SHP77 (cell line): Measurements from ENCODE around the gene CRABP1.

Experiments used
- DNase-seq, 2 experiments: peaks; one replicate each; lab custom pipeline; 2025; lab: John Stamatoyannopoulos, UW

Gene CRABP1

DNA sequence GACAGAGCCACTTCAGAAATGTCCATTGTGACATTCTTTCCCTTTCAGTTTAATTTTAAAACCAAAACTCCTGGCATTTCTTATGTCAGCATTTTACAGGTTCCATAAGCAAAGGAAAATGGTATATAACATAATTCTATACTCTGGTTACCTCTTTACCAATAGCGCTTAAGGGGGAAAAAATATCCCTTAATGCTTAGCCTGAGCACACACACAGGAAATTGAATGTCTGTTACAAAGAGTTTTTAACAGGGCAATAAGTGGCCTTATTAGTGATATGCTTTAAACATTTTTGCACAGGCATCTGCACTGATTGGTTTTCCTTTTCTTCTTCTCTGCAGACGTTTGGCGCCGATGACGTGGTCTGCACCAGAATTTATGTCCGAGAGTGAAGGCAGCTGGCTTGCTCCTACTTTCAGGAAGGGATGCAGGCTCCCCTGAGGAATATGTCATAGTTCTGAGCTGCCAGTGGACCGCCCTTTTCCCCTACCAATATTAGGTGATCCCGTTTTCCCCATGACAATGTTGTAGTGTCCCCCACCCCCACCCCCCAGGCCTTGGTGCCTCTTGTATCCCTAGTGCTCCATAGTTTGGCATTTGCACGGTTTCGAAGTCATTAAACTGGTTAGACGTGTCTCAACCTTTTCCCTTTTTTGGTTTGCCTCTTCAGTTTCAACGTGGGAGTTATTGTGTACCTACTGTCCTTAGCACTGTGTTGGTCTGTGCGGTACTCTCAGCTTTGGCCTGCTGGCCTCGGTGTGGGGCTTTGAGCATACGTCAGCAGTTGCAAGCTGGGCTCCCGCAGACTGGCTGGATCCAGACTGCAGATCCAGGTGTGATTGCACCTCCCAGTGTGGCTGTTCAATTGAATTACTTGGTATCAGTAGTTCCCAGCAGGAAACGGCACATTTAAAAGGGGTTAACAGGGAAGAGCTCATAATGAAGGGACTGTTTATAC lies 7.7 kb downstream of the CRABP1 start:
- no peak for DNase-seq

DNA sequence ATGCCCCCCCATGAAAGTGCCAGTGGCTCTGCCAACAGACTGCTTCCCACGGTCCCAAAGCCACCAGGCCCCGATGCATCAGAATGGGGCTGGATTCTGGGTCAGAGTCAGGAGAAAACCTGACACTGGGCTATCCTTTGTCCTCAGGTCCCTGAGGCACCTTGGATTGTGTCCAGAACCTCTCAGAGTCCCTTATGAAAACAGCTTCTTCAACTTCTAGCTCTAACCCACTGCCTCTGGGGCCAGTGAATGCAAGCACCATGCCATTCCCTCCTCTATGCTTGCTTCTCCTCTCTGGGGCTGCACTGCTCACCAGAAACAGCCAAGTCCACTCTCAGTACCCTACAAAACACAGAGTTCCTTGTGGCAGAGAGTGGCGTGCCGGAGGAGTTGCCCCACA lies 9.9 kb downstream of the CRABP1 start:
- no peak for DNase-seq

DNA sequence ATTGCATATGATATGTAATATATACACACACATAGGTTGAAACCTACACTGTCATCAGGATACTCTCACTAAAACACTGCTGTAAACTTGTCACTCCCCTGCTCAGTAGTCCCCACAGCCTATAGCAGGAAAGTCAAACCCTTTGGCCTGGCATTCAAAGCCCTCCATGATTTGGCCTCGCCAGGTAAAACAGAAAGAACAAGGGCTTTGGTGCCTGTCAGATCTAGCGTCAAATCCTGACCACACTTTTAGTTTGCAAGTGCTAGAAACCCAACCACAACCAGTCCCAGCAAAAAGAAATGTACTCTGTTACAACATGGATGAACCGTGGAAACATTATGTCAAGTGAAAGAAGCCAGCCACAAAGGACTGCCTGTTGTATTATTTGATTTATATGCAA lies 11.4 kb downstream of the CRABP1 start:
- DNase-seq: no peak

DNA sequence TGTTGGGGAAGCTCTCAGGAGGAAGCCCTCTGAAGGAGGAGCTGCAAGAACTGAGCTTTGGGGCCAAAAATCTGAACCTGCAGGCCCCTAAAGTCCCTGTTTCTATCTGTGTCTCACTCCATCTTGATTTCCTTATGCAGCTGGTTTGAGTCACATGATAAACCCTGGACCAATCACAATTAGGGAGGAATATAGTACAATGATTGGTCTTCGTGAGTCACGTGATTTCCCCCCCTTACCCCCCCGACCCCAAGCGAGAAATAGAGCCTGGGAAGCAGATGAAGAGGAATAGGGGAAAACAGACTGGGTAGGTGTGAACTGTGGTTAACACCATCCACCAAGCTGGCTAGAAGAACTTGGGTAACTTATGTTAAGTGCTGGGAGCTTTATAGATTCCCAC lies 12.9 kb downstream of the CRABP1 start:
- no peak for DNase-seq

DNA sequence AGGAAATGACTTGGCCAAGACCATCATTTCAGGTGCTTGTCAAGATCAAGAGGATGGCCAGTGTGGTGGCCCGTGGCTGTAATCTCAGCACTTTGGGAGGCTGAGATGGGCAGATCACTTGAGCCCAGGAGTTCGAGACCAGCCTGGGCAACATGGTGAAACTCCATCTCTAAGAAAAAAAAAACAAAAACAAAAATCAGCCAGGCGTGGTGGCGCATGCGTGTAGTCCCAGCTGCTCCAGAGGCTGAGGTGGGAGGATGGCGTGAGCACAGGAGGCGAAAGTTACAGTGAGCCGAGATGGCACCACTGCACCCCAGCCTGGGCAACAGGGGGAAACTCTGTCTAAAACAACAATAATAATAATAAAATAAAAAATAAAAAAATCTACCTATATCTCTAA lies 15.0 kb downstream of the CRABP1 start:
- no peak for DNase-seq

DNA sequence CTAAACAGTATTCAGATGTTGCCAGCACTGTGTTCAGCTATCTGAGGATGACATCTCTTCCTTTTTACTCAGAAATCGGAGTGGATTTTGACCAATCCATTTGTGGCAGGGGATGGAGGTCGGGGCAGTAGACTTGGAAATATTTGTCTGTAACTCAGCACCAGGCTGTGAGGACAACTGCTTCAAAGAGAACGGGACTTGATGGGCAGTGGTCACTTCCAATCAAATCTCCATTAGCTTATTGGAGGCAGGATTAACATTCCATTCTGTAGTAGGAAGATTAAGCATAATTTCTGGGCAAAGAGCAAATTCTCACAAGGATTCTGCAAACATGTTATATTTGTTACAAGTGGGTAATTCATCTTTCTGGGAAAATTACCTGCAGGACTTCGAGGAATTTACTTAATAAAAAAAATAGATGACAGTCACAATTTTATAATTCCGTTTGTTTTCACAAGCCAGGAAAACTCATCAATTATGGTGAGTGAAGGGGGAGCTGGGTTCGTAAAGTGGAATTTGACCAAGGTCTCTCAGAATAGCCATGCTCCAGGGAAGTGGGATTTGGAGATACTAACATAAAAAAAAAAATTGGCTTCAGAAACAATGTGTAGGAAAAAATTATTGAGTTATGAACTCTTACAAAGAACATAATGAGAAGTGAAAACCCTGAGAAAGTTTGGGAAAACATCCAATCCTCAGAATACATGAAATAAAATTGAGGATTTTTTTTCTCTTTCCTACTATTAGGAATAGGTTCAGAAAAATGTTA lies 18.1 kb downstream of the CRABP1 start:
- DNase-seq: no peak

DNA sequence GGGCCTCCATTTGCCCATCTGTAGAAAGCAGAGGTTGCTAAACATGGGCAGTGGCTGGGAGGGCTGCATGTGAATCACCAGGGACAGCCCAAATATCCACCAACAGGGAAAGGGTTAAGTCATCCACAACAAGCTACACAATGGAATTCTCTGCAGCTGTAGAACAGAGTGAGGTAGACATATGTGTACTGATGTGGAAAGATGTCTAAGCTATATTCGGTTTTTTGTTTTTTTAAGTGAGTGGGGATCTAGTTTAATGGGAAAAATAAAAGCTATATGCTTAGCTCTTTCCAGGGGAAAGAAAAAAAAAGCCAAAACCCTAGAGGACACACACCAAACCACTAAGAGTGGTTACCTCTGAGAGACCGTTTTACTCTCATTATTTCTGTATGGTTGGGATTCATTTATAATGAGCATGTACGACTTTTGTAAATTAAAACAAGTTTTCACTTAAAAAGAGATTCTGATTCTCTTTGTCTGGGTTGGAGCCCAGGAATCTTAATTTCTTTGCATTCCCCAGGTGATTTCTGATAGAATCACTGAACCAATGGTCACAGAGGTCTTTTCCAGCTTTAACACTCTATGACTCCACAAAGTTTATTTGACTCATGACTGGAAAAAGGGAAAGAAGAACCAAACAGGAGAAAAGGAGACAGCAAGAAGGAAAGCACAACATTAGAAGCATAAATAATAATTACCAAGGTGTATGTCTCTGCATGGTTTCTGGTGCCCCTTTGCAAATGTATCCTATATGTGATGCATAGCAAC lies 19.1 kb downstream of the CRABP1 start:
- DNase-seq: no peak

DNA sequence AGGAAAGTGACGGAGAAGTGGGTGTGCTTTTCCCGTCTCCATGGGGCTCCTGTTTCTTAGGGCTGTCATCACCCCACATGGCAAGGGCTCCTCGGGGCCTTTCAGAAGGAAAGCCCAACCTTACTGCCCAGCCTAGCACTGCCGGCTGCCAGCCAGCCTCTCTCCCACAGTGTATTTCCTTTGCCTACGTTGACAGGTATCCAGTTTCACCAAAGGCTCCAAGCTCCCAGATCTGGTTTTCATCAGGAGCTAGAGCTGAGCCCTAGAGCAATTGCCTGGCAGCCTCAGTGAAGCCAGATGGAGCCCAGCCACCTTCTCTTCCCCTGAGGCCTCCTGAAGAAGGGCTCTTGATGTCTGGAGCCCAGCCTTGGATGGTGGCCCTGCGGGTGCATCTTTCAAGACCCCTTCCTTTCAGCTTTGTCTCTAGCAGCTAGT lies 20.2 kb downstream of the CRABP1 start:
- no peak for DNase-seq

DNA sequence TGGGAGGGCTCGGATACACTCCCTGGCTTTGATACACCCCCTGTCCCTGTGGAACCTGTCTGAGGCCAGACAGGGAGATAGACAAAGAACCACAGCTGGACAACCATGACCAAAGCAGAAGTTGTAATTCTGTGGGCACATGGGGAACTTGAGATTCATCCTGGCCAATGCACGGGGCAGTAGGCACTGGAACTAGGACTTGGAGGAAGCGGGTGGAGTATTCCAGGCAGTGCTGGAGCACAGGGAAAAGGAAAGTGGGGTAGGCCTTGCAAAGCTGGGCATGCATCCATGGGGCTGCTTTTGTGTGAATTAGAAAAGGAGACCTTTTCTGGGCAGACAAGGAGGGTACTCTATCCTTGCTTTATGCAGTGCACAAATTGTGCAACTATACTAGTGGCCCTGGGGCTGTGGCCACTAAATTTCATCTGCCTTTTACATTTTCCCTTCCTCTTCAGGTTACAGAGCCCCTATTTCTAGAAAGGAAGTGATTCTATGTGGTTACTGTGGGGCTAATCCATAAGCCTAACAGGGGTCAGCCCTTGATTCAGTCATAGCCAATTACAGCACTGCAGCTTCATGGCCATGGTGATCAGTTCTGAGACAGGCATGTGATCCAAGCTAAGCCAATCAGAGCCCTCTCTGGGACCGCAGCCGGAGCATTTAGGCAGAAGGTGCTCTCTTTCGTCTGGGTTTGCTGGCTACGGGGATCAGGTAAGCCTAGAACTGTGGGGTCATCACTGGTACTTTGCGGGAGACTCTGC lies 21.0 kb downstream of the CRABP1 start:
- DNase-seq: no peak

DNA sequence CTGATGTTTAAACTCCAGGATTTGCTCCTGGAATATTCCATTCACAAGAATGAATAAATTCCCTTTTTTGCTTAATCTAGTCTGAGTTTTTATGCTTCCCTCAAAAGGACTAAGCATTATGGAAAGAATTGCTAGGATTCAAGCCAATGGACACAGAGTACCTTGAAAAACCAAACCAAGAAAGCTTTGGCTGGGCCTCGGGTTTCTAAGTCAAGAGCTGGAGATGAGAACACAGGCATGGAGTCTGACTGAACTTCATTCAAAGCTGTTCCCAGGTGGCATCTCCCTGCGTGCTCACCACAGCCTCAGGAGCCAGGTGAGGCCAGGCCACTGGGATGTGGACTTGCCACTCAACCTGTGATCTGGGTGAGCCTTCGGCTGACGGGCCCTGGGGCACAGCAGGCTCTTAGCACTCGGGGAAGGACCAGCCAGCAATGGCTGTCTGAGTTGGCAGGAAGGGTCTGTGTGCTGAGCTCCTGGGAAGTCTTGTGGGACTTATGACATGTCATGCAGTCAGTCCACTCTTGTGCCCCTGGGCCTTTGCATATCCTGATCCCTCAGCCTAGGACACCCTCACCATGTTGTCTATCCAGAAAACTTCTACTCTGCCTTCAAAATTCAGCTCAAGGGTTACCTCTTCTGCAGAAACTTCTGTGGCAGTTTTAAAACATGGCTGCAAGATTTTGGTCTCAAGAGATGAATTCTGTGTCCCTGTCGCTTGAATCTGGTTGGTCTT lies 21.8 kb downstream of the CRABP1 start:
- no peak for DNase-seq

DNA sequence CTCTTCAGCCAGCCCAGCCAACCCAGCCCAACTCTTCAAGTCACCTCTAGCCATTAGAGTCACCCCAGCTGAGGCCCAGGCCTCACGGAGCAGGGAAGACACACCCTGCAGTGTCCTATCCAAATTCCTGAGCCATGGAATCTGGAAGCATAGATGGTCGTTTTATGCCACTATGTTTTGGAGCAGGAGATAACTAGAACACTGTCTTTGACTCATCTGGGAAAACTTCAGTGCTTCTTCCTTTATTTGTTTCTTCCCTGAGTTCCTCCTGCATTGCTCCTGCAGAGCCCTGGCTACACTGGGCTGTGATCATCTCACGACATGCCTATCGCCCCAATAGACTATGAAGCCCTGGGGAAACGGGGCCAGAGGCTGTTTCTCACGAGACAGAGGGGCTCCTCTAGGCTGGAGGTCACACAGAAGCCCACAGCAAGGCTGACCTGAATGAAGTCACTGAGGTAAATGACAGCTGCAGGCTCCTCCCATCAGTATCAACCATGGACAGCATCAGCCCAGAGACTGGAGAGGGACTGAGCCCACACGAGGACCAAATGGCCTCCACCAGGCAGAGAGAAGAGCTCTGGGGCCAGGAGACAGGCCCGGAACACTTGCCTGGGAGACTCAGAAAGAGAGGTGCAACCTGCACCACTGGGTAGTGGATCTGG lies 22.7 kb downstream of the CRABP1 start:
- no peak for DNase-seq

DNA sequence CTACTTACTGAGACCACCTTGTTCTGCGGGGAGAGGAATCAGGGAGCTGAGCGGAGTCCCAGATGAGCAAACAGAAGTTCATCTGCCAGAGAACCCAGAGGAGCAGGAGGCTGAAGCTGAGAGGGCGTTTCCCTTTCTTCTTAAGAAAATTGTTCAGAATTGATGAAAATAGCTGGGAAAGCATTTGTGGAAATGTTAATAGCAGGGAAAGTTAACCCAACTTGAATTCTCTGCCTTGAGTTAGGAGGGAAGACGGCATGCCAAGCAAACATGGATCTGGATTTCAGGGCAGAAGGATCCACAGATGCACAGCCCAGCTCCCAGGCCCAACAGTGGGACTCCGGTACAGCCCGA lies 23.2 kb downstream of the CRABP1 start:
- no peak for DNase-seq

DNA sequence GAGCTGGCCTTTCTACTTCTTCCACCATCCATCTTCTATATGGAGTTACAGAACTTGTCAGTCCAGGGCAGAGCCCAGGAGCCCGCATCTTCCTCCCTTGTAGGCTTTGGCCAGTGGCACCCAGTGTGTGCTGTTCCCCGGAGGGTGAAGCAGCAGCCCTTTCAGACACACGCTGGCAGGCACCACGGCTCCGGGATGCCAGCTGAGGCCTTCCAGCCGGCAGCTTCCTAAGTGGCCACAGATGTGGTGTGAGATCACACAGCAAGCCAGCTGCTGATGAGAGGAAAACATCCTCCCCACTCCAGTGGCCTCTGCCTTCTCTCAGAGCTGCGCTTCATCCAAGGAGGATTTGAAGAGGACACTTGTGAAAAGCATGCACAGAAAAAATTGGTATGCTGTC lies 24.1 kb downstream of the CRABP1 start:
- DNase-seq: peak in 1 of 2 experiments; percentile 61

DNA sequence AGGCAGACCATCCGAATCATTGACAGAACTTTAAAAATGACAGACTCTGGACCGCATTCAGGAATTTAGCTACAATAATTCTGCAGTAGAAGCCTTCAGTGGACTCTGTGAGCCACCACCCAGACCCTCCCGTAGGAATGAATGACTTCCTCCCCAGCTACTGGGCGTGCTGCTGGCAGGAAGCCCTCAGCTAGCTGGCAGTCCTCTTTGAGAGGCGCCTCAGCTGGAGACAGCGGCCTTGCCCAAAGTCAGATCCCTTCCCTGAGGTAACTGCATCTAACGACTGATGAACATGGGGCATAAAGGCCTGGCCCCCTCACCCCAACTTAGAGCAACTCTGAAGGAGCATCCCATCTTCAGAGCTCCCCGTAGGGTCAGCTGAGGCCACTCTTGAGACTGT lies 25.8 kb downstream of the CRABP1 start:
- no peak for DNase-seq

DNA sequence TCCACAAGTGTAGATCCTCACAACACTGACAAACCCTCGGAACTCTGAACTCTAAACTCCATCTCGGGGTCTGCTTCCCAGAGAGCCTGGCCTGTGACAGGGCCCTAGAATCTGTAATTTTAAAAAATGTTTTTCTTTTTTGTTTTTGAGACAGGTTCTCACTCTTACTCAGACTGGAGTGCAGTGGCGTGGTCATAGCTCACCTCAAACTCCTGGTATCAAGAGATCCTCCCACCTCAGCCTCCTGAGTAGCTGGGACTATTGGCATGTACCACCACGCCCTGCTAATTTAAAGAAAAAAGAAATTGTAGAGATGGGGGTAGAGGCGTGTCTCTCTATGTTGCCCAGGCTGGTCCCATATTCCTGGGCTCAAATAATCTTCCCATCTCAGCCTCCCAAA lies 26.2 kb downstream of the CRABP1 start:
- no peak for DNase-seq

DNA sequence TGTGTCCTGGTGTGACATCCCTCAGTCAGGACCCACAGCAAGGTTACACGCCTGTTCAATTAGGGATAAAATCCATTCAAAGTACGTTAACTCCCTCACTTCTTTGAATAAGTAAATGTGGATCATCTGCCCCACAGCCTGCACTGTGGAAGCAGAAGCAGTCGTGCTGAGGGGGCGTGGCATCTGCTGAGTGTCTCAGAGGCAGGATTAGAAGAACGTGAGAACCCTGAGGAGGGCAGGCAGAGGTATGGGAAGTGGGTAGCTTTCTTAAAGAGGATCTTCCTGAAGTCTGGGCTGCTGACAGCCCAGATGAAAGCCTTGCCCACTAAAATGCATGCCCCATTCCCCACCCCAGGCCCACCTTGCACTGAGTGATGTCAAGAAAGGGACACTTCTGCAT lies 28.5 kb downstream of the CRABP1 start:
- DNase-seq: no peak

DNA sequence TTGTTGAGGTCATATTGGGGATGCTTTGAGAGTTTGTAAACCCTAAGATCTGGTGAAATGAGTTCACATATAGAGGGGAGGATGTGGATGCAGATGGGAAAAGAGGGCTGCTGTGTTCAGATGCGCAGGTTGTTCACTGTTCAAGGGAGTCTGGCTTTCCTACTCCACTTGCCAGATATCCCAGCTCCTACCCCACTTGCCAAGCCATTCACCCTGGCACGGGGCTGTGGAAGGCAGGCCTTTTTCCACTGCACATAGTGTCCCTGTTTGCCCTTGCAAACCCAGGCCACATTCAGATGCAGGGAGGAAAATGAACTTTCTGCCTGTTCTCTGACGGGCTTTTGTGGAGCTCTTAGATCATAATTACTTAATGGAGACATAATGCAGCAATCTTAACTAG lies 29.0 kb downstream of the CRABP1 start:
- DNase-seq: no peak

DNA sequence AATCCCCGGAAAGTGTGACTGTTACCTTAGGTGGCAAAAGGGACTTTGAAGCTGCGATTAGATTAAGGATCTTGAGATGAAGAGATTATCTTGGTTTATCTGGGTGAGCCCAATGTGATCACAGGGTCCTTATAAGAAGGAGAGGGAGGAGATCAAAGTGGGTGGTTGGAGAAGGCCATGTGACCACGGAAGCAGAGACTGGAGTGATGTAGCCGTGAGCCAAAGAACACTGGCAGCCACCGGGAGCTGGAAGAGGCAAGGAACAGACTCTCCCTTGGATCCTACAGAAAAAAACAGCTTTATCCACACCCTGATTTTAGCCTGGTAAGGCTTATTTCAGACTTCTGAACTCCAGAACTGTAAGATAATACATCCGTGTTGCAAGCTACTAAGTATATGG lies 29.9 kb downstream of the CRABP1 start:
- no peak for DNase-seq

DNA sequence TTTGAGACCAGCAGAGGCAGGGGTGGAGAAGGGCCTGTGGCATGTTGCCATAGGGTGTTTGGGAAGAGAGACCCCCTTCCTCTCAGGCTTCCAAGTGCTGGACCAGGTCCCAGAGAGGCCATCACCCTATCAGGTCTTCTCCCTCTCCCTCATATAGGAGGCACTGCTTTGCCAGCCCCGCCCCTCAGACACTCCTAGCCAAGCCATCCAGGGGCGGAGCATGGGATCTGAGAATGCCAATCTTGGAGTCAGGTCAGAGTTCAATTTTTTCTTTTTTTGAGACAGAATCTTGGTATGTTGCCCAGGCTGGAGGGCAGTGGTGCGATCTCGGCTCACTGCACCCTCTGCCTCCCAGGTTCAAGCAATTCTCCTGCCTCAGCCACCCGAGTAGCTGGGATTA lies 32.7 kb downstream of the CRABP1 start:
- DNase-seq: no peak
